GM12865 (cell line): ENCODE results near the gene PRPSAP2.
A peak's percentile ranks its signal among the peaks of the same experiment; 100 is the strongest.
"Not testable (repeated sequence)": the region's sequence is repeated elsewhere in the genome, so short reads cannot be mapped to it uniquely, and the experiment has no call there.

Experiments used
- DNase-seq: peaks from one replicate; pipeline ENCODE4 v3.0.0; 2010; ENCODE audit warnings: low read depth
- H3K4me3 ChIP-seq: 2 replicates; pipeline ENCODE4 v1.5.1; 2011; ENCODE audit warnings: mild to moderate bottlenecking, low read depth, low read length, control low read depth
- CTCF ChIP-seq: IDR thresholded peaks from 2 replicates; pipeline ENCODE4 v1.5.1; 2011; ENCODE audit warnings: low read length, control low read depth, low read depth, inconsistent platforms; ENCODE audit not compliant: insufficient read depth; ENCODE audit errors: missing control alignments

The PRPSAP2 gene

GRCh38 chr17:18951941-18952842, 94.3 kb downstream of the PRPSAP2 start, which contains the start of gene SLC5A10:
SLC5A10 (plus strand) TSS chr17:18952165; CDS start chr17:18952206, 41 bp downstream.
- DNase-seq = no peak
- H3K4me3 ChIP-seq = no peak within 1 kb of the TSS
- peak; percentile 7 for TF ChIP-seq CTCF

GRCh38 chr17:18953231-18953728, 95.3 kb downstream of the PRPSAP2 start:
- H3K4me3 ChIP-seq = no peak overlapping the region
- no peak for TF ChIP-seq CTCF
- DNase-seq = no peak

GRCh38 chr17:18954321-18954720, 96.4 kb downstream of the PRPSAP2 start:
- no peak for TF ChIP-seq CTCF
- no peak overlapping the region for H3K4me3 ChIP-seq
- no peak for DNase-seq

GRCh38 chr17:18955009-18955408, 97.1 kb downstream of the PRPSAP2 start:
- no peak for DNase-seq
- no peak for TF ChIP-seq CTCF
- no peak overlapping the region for H3K4me3 ChIP-seq

- not testable (repeated sequence) for DNase-seq, H3K4me3 ChIP-seq
Measured at GRCh38 chr17:18956021-18956420, 98.1 kb downstream of the PRPSAP2 start.

- DNase-seq = no peak
- TF ChIP-seq CTCF = no peak
- H3K4me3 ChIP-seq = no peak overlapping the region
Measured at GRCh38 chr17:18956581-18956980, 98.7 kb downstream of the PRPSAP2 start.

GRCh38 chr17:18957831-18958230, 99.9 kb downstream of the PRPSAP2 start:
- H3K4me3 ChIP-seq = no peak overlapping the region
- no peak for DNase-seq
- no peak for TF ChIP-seq CTCF
